ENCODE results near the gene SUSD5.

The SUSD5 gene

GRCh38 chr3:33229066-33229465, 10.5 kb upstream of the SUSD5 start:
- Histone ChIP-seq H3K27ac (ENCODE audit: low read depth, low read length) (no peak overlapping the region), H3K9me3 (ENCODE audit: low read length) (no peaks in the 10 kb centered on the region), H3K36me3 (ENCODE audit: insufficient read depth, low read length) (no peaks in the 10 kb centered on the region), H3K4me1 (ENCODE audit: insufficient read depth, low read length) (no peaks in the 10 kb centered on the region), H3K27me3 (ENCODE audit: control insufficient read depth in 1 of 2, insufficient read depth in 2 of 2, low read length in 2 of 2) (no peaks in the 10 kb centered on the region), H3K9ac (ENCODE audit: low read length) (no peak overlapping the region), H3K4me3 (ENCODE audit: low read depth in 1 of 2, low read length in 2 of 2) (no peak overlapping the region)

GRCh38 chr3:33221241-33221640, 2.6 kb upstream of the SUSD5 start:
- Histone ChIP-seq H3K9ac (ENCODE audit: low read length) (no peak overlapping the region), H3K27ac (ENCODE audit: low read depth, low read length) (no peak overlapping the region), H3K4me3 (ENCODE audit: low read depth in 1 of 2, low read length in 2 of 2) (no peak overlapping the region), H3K9me3 (ENCODE audit: low read length) (no peaks in the 10 kb centered on the region), H3K27me3 (ENCODE audit: control insufficient read depth in 1 of 2, insufficient read depth in 2 of 2, low read length in 2 of 2) (peaks cover 12 to 19% of the 10 kb centered on the region in 2 donors), H3K4me1 (ENCODE audit: insufficient read depth, low read length) (peaks cover 3% of the 10 kb centered on the region), H3K36me3 (ENCODE audit: insufficient read depth, low read length) (no peaks in the 10 kb centered on the region)

- Histone ChIP-seq H3K27me3 (ENCODE audit: control insufficient read depth in 1 of 2, insufficient read depth in 2 of 2, low read length in 2 of 2) (peaks cover 12 to 19% of the 10 kb centered on the region in 2 donors), H3K9me3 (ENCODE audit: low read length) (no peaks in the 10 kb centered on the region), H3K4me1 (ENCODE audit: insufficient read depth, low read length) (peaks cover 3% of the 10 kb centered on the region), H3K27ac (ENCODE audit: low read depth, low read length) (no peak overlapping the region), H3K36me3 (ENCODE audit: insufficient read depth, low read length) (no peaks in the 10 kb centered on the region), H3K4me3 (ENCODE audit: low read depth in 1 of 2, low read length in 2 of 2) (peak overlapping the region in 1 of 2 donors; percentile 21), H3K9ac (ENCODE audit: low read length) (no peak overlapping the region)
Measured at GRCh38 chr3:33219175-33219487, 521 bp upstream of the SUSD5 start.

- peak overlapping the region; percentile 21 to 38 for H3K4me3 ChIP-seq (ENCODE audit: low read depth in 1 of 2, low read length in 2 of 2)
- H3K4me1 ChIP-seq (ENCODE audit: insufficient read depth, low read length), result peaks cover 3% of the 10 kb centered on the region
- H3K27me3 ChIP-seq (ENCODE audit: control insufficient read depth in 1 of 2, insufficient read depth in 2 of 2, low read length in 2 of 2), result peaks cover 12 to 19% of the 10 kb centered on the region in 2 donors
- no peak overlapping the region for H3K27ac ChIP-seq (ENCODE audit: low read depth, low read length)
- H3K36me3 ChIP-seq (ENCODE audit: insufficient read depth, low read length), result no peaks in the 10 kb centered on the region
- H3K9ac ChIP-seq (ENCODE audit: low read length), result no peak overlapping the region
- H3K9me3 ChIP-seq (ENCODE audit: low read length), result no peaks in the 10 kb centered on the region
Measured at GRCh38 chr3:33217866-33218445, 654 bp downstream of the SUSD5 start.

- Histone ChIP-seq H3K9me3 (ENCODE audit: low read length) (no peaks in the 10 kb centered on the region), H3K4me3 (ENCODE audit: low read depth in 1 of 2, low read length in 2 of 2) (no peak overlapping the region), H3K27ac (ENCODE audit: low read depth, low read length) (no peak overlapping the region), H3K4me1 (ENCODE audit: insufficient read depth, low read length) (peaks cover 3% of the 10 kb centered on the region), H3K9ac (ENCODE audit: low read length) (no peak overlapping the region), H3K27me3 (ENCODE audit: control insufficient read depth in 1 of 2, insufficient read depth in 2 of 2, low read length in 2 of 2) (peaks cover 12 to 19% of the 10 kb centered on the region in 2 donors), H3K36me3 (ENCODE audit: insufficient read depth, low read length) (no peaks in the 10 kb centered on the region)
Measured at GRCh38 chr3:33215739-33216138, 2.9 kb downstream of the SUSD5 start.

GRCh38 chr3:33212406-33212805, 6.2 kb downstream of the SUSD5 start:
- no peaks in the 10 kb centered on the region for H3K4me1 ChIP-seq (ENCODE audit: insufficient read depth, low read length)
- H3K9ac ChIP-seq (ENCODE audit: low read length), result no peak overlapping the region
- no peak overlapping the region for H3K27ac ChIP-seq (ENCODE audit: low read depth, low read length)
- peaks cover 5% of the 10 kb centered on the region for H3K9me3 ChIP-seq (ENCODE audit: low read length)
- no peaks in the 10 kb centered on the region for H3K36me3 ChIP-seq (ENCODE audit: insufficient read depth, low read length)
- no peak overlapping the region for H3K4me3 ChIP-seq (ENCODE audit: low read depth in 1 of 2, low read length in 2 of 2)
- peaks cover 0 to 4% of the 10 kb centered on the region in 2 donors for H3K27me3 ChIP-seq (ENCODE audit: control insufficient read depth in 1 of 2, insufficient read depth in 2 of 2, low read length in 2 of 2)

GRCh38 chr3:33211444-33211843, 7.2 kb downstream of the SUSD5 start:
- Histone ChIP-seq H3K9ac (ENCODE audit: low read length) (no peak overlapping the region), H3K27ac (ENCODE audit: low read depth, low read length) (no peak overlapping the region), H3K4me1 (ENCODE audit: insufficient read depth, low read length) (no peaks in the 10 kb centered on the region)

GRCh38 chr3:33209357-33209756, 9.3 kb downstream of the SUSD5 start:
- no peak overlapping the region for H3K27ac ChIP-seq (ENCODE audit: low read depth, low read length)
- H3K36me3 ChIP-seq (ENCODE audit: insufficient read depth, low read length), result no peaks in the 10 kb centered on the region
- no peak overlapping the region for H3K4me3 ChIP-seq (ENCODE audit: low read depth in 1 of 2, low read length in 2 of 2)
- H3K9ac ChIP-seq (ENCODE audit: low read length), result no peak overlapping the region
- H3K4me1 ChIP-seq (ENCODE audit: insufficient read depth, low read length), result no peaks in the 10 kb centered on the region
- H3K27me3 ChIP-seq (ENCODE audit: control insufficient read depth in 1 of 2, insufficient read depth in 2 of 2, low read length in 2 of 2), result no peaks in the 10 kb centered on the region
- H3K9me3 ChIP-seq (ENCODE audit: low read length), result peaks cover 5% of the 10 kb centered on the region

More at GRCh38 chr3:33211444-33211843, 7.2 kb downstream of the SUSD5 start:
- H3K36me3 ChIP-seq (ENCODE audit: insufficient read depth, low read length), result no peaks in the 10 kb centered on the region
- no peak overlapping the region for H3K4me3 ChIP-seq (ENCODE audit: low read depth in 1 of 2, low read length in 2 of 2)
- H3K27me3 ChIP-seq (ENCODE audit: control insufficient read depth in 1 of 2, insufficient read depth in 2 of 2, low read length in 2 of 2), result no peaks in the 10 kb centered on the region
- peaks cover 5% of the 10 kb centered on the region for H3K9me3 ChIP-seq (ENCODE audit: low read length)

- H3K27ac ChIP-seq (ENCODE audit: low read depth, low read length), result no peak overlapping the region
Measured at GRCh38 chr3:33202711-33203457, 15.7 kb downstream of the SUSD5 start.

GRCh38 chr3:33201195-33201594, 17.4 kb downstream of the SUSD5 start:
- H3K4me1 ChIP-seq (ENCODE audit: insufficient read depth, low read length), result peaks cover 14% of the 10 kb centered on the region
- H3K4me3 ChIP-seq (ENCODE audit: low read depth in 1 of 2, low read length in 2 of 2), result no peak overlapping the region
- H3K9ac ChIP-seq (ENCODE audit: low read length), result no peak overlapping the region
- no peaks in the 10 kb centered on the region for H3K27me3 ChIP-seq (ENCODE audit: control insufficient read depth in 1 of 2, insufficient read depth in 2 of 2, low read length in 2 of 2)
- no peak overlapping the region for H3K27ac ChIP-seq (ENCODE audit: low read depth, low read length)
- no peaks in the 10 kb centered on the region for H3K36me3 ChIP-seq (ENCODE audit: insufficient read depth, low read length)
- no peaks in the 10 kb centered on the region for H3K9me3 ChIP-seq (ENCODE audit: low read length)

More at GRCh38 chr3:33202711-33203457, 15.7 kb downstream of the SUSD5 start:
- H3K9ac ChIP-seq (ENCODE audit: low read length), result no peak overlapping the region
- H3K9me3 ChIP-seq (ENCODE audit: low read length), result no peaks in the 10 kb centered on the region
- peaks cover 14% of the 10 kb centered on the region for H3K4me1 ChIP-seq (ENCODE audit: insufficient read depth, low read length)
- no peaks in the 10 kb centered on the region for H3K36me3 ChIP-seq (ENCODE audit: insufficient read depth, low read length)
- H3K27me3 ChIP-seq (ENCODE audit: control insufficient read depth in 1 of 2, insufficient read depth in 2 of 2, low read length in 2 of 2), result no peaks in the 10 kb centered on the region
- H3K4me3 ChIP-seq (ENCODE audit: low read depth in 1 of 2, low read length in 2 of 2), result peak overlapping the region in 1 of 2 donors; percentile 29

- no peaks in the 10 kb centered on the region for H3K27me3 ChIP-seq (ENCODE audit: control insufficient read depth in 1 of 2, insufficient read depth in 2 of 2, low read length in 2 of 2)
- no peak overlapping the region for H3K9ac ChIP-seq (ENCODE audit: low read length)
- H3K27ac ChIP-seq (ENCODE audit: low read depth, low read length), result no peak overlapping the region
- no peak overlapping the region for H3K4me3 ChIP-seq (ENCODE audit: low read depth in 1 of 2, low read length in 2 of 2)
- H3K36me3 ChIP-seq (ENCODE audit: insufficient read depth, low read length), result no peaks in the 10 kb centered on the region
- H3K4me1 ChIP-seq (ENCODE audit: insufficient read depth, low read length), result no peaks in the 10 kb centered on the region
- no peaks in the 10 kb centered on the region for H3K9me3 ChIP-seq (ENCODE audit: low read length)
Measured at GRCh38 chr3:33196538-33196937, 22.1 kb downstream of the SUSD5 start.

GRCh38 chr3:33194303-33194702, 24.3 kb downstream of the SUSD5 start:
- H3K9ac ChIP-seq (ENCODE audit: low read length), result no peak overlapping the region
- no peaks in the 10 kb centered on the region for H3K36me3 ChIP-seq (ENCODE audit: insufficient read depth, low read length)
- H3K9me3 ChIP-seq (ENCODE audit: low read length), result no peaks in the 10 kb centered on the region
- no peak overlapping the region for H3K4me3 ChIP-seq (ENCODE audit: low read depth in 1 of 2, low read length in 2 of 2)
- no peaks in the 10 kb centered on the region for H3K4me1 ChIP-seq (ENCODE audit: insufficient read depth, low read length)
- H3K27me3 ChIP-seq (ENCODE audit: control insufficient read depth in 1 of 2, insufficient read depth in 2 of 2, low read length in 2 of 2), result no peaks in the 10 kb centered on the region
- H3K27ac ChIP-seq (ENCODE audit: low read depth, low read length), result no peak overlapping the region
